Activated CD4-positive, alpha-beta T cell treated with anti-CD3 and anti-CD28 coated beads, Interleukin-2, amount 10 ng/mL, durations not matched to agents 7 days and 5 days (primary cell): ENCODE measurements around the gene PTPRD. TPM values are rescaled to one million over a fixed set of nuclear protein-coding genes. Genes with fewer than 3 reads are reported as not detected.

ENCODE experiments used
- CTCF ChIA-PET: fragments of 350-600 bp; sonication (Branson Sonifier 250); formaldehyde crosslinking; loops from one replicate; lab custom pipeline; 2021; ENCODE audit warnings: antibody characterized with exemption; lab: Charles Lee
- POLR2A ChIA-PET: fragments of 350-600 bp; sonication (Branson Sonifier 250); formaldehyde crosslinking; loops from one replicate; lab custom pipeline; 2021; ENCODE audit warnings: antibody characterized with exemption; lab: Charles Lee
- DNase-seq: peaks from one replicate; pipeline ENCODE4 v3.0.0-alpha.2; 2020
- H3K27ac Mint-ChIP-seq: one replicate; pipeline ENCODE4 v1.8.0; 2021; ENCODE audit warnings: mild to moderate bottlenecking, moderate library complexity, mixed read lengths
- H3K27me3 Mint-ChIP-seq: one replicate; pipeline ENCODE4 v1.8.0; 2021; ENCODE audit warnings: mixed read lengths
- H3K36me3 Mint-ChIP-seq: one replicate; pipeline ENCODE4 v1.8.0; 2021; ENCODE audit warnings: low read depth, mixed read lengths
- H3K4me1 Mint-ChIP-seq: one replicate; pipeline ENCODE4 v1.8.0; 2021; ENCODE audit warnings: mixed read lengths
- H3K4me3 Mint-ChIP-seq: one replicate; pipeline ENCODE4 v1.8.0; 2021; ENCODE audit warnings: mild to moderate bottlenecking, moderate library complexity, mixed read lengths
- H3K9me3 Mint-ChIP-seq: one replicate; pipeline ENCODE4 v1.8.0; 2021; ENCODE audit warnings: mixed read lengths
- total RNA-seq, 2 experiments: library from RNA; stranded (reverse); gene quantifications; one replicate each; pipeline ENCODE4 v1.2.3, GENCODE V29; 2021

PTPRD gene
- total RNA-seq, 2 experiments from 2014 or later, result not detected

- no peaks in the 10 kb centered on the region for H3K4me1 Mint-ChIP-seq
- ChIA-PET POLR2A (no interaction called here), CTCF (no interaction called here)
- no peaks in the 10 kb centered on the region for H3K27me3 Mint-ChIP-seq
- DNase-seq, result no peak
- no peak overlapping the region for H3K4me3 Mint-ChIP-seq
- H3K9me3 Mint-ChIP-seq, result no peaks in the 10 kb centered on the region
- H3K27ac Mint-ChIP-seq, result no peak overlapping the region
- no peaks in the 10 kb centered on the region for H3K36me3 Mint-ChIP-seq
These were observed 1867.5 kb downstream of the PTPRD start for GRCh38 chr9:8745347-8745746.

GRCh38 chr9:8738945-8739344 lies 1873.9 kb downstream of the PTPRD start:
- H3K4me3 Mint-ChIP-seq, result no peak overlapping the region
- no peaks in the 10 kb centered on the region for H3K4me1 Mint-ChIP-seq
- CTCF ChIA-PET, result no interaction called here

GRCh38 chr9:8736805-8737204 lies 1876.0 kb downstream of the PTPRD start:
- Mint-ChIP-seq H3K4me3 (no peak overlapping the region), H3K36me3 (no peaks in the 10 kb centered on the region), H3K27ac (no peak overlapping the region), H3K9me3 (no peaks in the 10 kb centered on the region), H3K4me1 (no peaks in the 10 kb centered on the region), H3K27me3 (no peaks in the 10 kb centered on the region)
- no peak for DNase-seq
- ChIA-PET POLR2A (no interaction called here), CTCF (interaction anchor here (0.6 kb wide), 1 partner anchor 448 kb away, joined by 3 read pairs; no protein-coding TSS in a partner anchor)

More at GRCh38 chr9:8738945-8739344, 1873.9 kb downstream of the PTPRD start:
- no peak for DNase-seq
- Mint-ChIP-seq H3K27me3 (no peaks in the 10 kb centered on the region), H3K9me3 (no peaks in the 10 kb centered on the region), H3K36me3 (no peaks in the 10 kb centered on the region), H3K27ac (no peak overlapping the region)
- POLR2A ChIA-PET, result no interaction called here

GRCh38 chr9:8734760-8735159 lies 1878.0 kb downstream of the PTPRD start:
- no peaks in the 10 kb centered on the region for H3K4me1 Mint-ChIP-seq
- no peaks in the 10 kb centered on the region for H3K36me3 Mint-ChIP-seq
- H3K9me3 Mint-ChIP-seq, result no peaks in the 10 kb centered on the region
- H3K4me3 Mint-ChIP-seq, result no peak overlapping the region
- ChIA-PET POLR2A (no interaction called here), CTCF (no interaction called here)
- H3K27ac Mint-ChIP-seq, result no peak overlapping the region
- peaks cover 3% of the 10 kb centered on the region for H3K27me3 Mint-ChIP-seq
- no peak for DNase-seq

- Mint-ChIP-seq H3K36me3 (no peaks in the 10 kb centered on the region), H3K4me1 (no peaks in the 10 kb centered on the region), H3K27me3 (peaks cover 3% of the 10 kb centered on the region), H3K27ac (no peak overlapping the region), H3K4me3 (no peak overlapping the region), H3K9me3 (no peaks in the 10 kb centered on the region)
- DNase-seq, result no peak
- ChIA-PET POLR2A (no interaction called here), CTCF (no interaction called here)
These were observed 1879.5 kb downstream of the PTPRD start for GRCh38 chr9:8733131-8733954.

- H3K27ac Mint-ChIP-seq, result no peak overlapping the region
- no peak overlapping the region for H3K4me3 Mint-ChIP-seq
- ChIA-PET CTCF (no interaction called here), POLR2A (no interaction called here)
- peaks cover 3% of the 10 kb centered on the region for H3K27me3 Mint-ChIP-seq
- H3K9me3 Mint-ChIP-seq, result no peaks in the 10 kb centered on the region
- H3K36me3 Mint-ChIP-seq, result no peaks in the 10 kb centered on the region
- DNase-seq, result no peak
- no peaks in the 10 kb centered on the region for H3K4me1 Mint-ChIP-seq
These were observed 1880.3 kb downstream of the PTPRD start for GRCh38 chr9:8732367-8733075.

- H3K4me3 Mint-ChIP-seq, result no peak overlapping the region
- H3K27me3 Mint-ChIP-seq, result peaks cover 3% of the 10 kb centered on the region
- H3K27ac Mint-ChIP-seq, result no peak overlapping the region
- ChIA-PET CTCF (no interaction called here), POLR2A (no interaction called here)
- H3K36me3 Mint-ChIP-seq, result no peaks in the 10 kb centered on the region
- H3K9me3 Mint-ChIP-seq, result no peaks in the 10 kb centered on the region
- no peak for DNase-seq
- no peaks in the 10 kb centered on the region for H3K4me1 Mint-ChIP-seq
These were observed 1882.2 kb downstream of the PTPRD start for GRCh38 chr9:8730618-8731017.

GRCh38 chr9:8728910-8729309 lies 1883.9 kb downstream of the PTPRD start:
- H3K9me3 Mint-ChIP-seq, result no peaks in the 10 kb centered on the region
- ChIA-PET POLR2A (no interaction called here), CTCF (no interaction called here)
- H3K36me3 Mint-ChIP-seq, result no peaks in the 10 kb centered on the region
- H3K4me3 Mint-ChIP-seq, result no peak overlapping the region
- no peak overlapping the region for H3K27ac Mint-ChIP-seq
- peaks cover 3% of the 10 kb centered on the region for H3K27me3 Mint-ChIP-seq
- no peak for DNase-seq
- H3K4me1 Mint-ChIP-seq, result no peaks in the 10 kb centered on the region

GRCh38 chr9:8727191-8727590 lies 1885.6 kb downstream of the PTPRD start:
- CTCF ChIA-PET, result no interaction called here

GRCh38 chr9:8726692-8727091 lies 1886.1 kb downstream of the PTPRD start:
- ChIA-PET CTCF (interaction anchor here (0.6 kb wide), 1 partner anchor 10 kb away, joined by 6 read pairs; no protein-coding TSS in a partner anchor), POLR2A (no interaction called here)
- no peak for DNase-seq
- Mint-ChIP-seq H3K4me3 (no peak overlapping the region), H3K27ac (no peak overlapping the region), H3K36me3 (no peaks in the 10 kb centered on the region), H3K4me1 (no peaks in the 10 kb centered on the region), H3K27me3 (peaks cover 2% of the 10 kb centered on the region), H3K9me3 (no peaks in the 10 kb centered on the region)

More at GRCh38 chr9:8727191-8727590, 1885.6 kb downstream of the PTPRD start:
- no peak for DNase-seq
- Mint-ChIP-seq H3K4me3 (no peak overlapping the region), H3K9me3 (no peaks in the 10 kb centered on the region), H3K36me3 (no peaks in the 10 kb centered on the region), H3K4me1 (no peaks in the 10 kb centered on the region), H3K27ac (no peak overlapping the region), H3K27me3 (peaks cover 3% of the 10 kb centered on the region)
- POLR2A ChIA-PET, result no interaction called here

- no peak for DNase-seq
- no peak overlapping the region for H3K4me3 Mint-ChIP-seq
- ChIA-PET CTCF (no interaction called here), POLR2A (no interaction called here)
- H3K9me3 Mint-ChIP-seq, result no peaks in the 10 kb centered on the region
- no peaks in the 10 kb centered on the region for H3K27me3 Mint-ChIP-seq
- no peaks in the 10 kb centered on the region for H3K36me3 Mint-ChIP-seq
- H3K4me1 Mint-ChIP-seq, result no peaks in the 10 kb centered on the region
- no peak overlapping the region for H3K27ac Mint-ChIP-seq
These were observed 1887.2 kb downstream of the PTPRD start for GRCh38 chr9:8725635-8726034.

GRCh38 chr9:8724284-8725018 lies 1888.4 kb downstream of the PTPRD start:
- Mint-ChIP-seq H3K27ac (no peak overlapping the region), H3K27me3 (no peaks in the 10 kb centered on the region), H3K4me3 (no peak overlapping the region), H3K9me3 (no peaks in the 10 kb centered on the region), H3K36me3 (no peaks in the 10 kb centered on the region), H3K4me1 (no peaks in the 10 kb centered on the region)
- CTCF ChIA-PET, result interaction anchor here (0.6 kb wide), 1 partner anchor 581 kb away, joined by 3 read pairs; no protein-coding TSS in a partner anchor
- POLR2A ChIA-PET, result no interaction called here
- no peak for DNase-seq

- Mint-ChIP-seq H3K27me3 (no peaks in the 10 kb centered on the region), H3K4me3 (no peak overlapping the region), H3K4me1 (no peaks in the 10 kb centered on the region), H3K36me3 (no peaks in the 10 kb centered on the region), H3K9me3 (no peaks in the 10 kb centered on the region), H3K27ac (no peak overlapping the region)
- DNase-seq, result no peak
- CTCF ChIA-PET, result no interaction called here
- POLR2A ChIA-PET, result no interaction called here
These were observed 1889.6 kb downstream of the PTPRD start for GRCh38 chr9:8723195-8723594.
